Stimulated activated CD8-positive, alpha-beta memory T cell treated with anti-CD3 and anti-CD28 coated beads, Interleukin-12 subunit alpha, Interleukin-12 subunit beta, amount 100 ng/mL, for 1 hour (primary cell): Measurements from ENCODE around the gene SHB.
"Not testable (repeated sequence)": the region's sequence is repeated elsewhere in the genome, so short reads cannot be mapped to it uniquely, and the experiment has no call there.

Experiments
- DNase-seq: peaks from one replicate; pipeline ENCODE4 v3.0.0-alpha.2; 2020; ENCODE audit warnings: low read depth

SHB gene

GRCh38 chr9:37918665-37919170 is 150.3 kb downstream of the SHB start:
- DNase-seq = no peak

GRCh38 chr9:37917801-37918664 is 151.0 kb downstream of the SHB start:
- DNase-seq = no peak

GRCh38 chr9:37917313-37917731 is 151.7 kb downstream of the SHB start:
- no peak for DNase-seq

GRCh38 chr9:37916471-37917312 is 152.3 kb downstream of the SHB start:
- DNase-seq = no peak

GRCh38 chr9:37915911-37916470 is 153.0 kb downstream of the SHB start:
- no peak for DNase-seq

GRCh38 chr9:37914701-37915358 is 154.2 kb downstream of the SHB start:
- DNase-seq = no peak

GRCh38 chr9:37914154-37914551 is 154.9 kb downstream of the SHB start:
- DNase-seq = no peak

GRCh38 chr9:37913480-37914153 is 155.4 kb downstream of the SHB start:
- peak; percentile 70 for DNase-seq

- DNase-seq = no peak
Measured at GRCh38 chr9:37911271-37911681, 157.8 kb downstream of the SHB start.

- DNase-seq = no peak
Measured at GRCh38 chr9:37910271-37910670, 158.8 kb downstream of the SHB start.

GRCh38 chr9:37909836-37910235 is 159.2 kb downstream of the SHB start:
- not testable (repeated sequence) for DNase-seq

GRCh38 chr9:37909326-37909725 is 159.7 kb downstream of the SHB start:
- no peak for DNase-seq

- no peak for DNase-seq
Measured at GRCh38 chr9:37908698-37909186, 160.3 kb downstream of the SHB start.

GRCh38 chr9:37908283-37908682 is 160.7 kb downstream of the SHB start:
- DNase-seq = no peak

GRCh38 chr9:37906312-37907239 is 162.5 kb downstream of the SHB start:
- no peak for DNase-seq

- DNase-seq = no peak
Measured at GRCh38 chr9:37905776-37906175, 163.3 kb downstream of the SHB start.

- no peak for DNase-seq
Measured at GRCh38 chr9:37905131-37905505, 163.9 kb downstream of the SHB start.

- DNase-seq = no peak
Measured at GRCh38 chr9:37904445-37905130, 164.4 kb downstream of the SHB start.

GRCh38 chr9:37903647-37904444 is 165.2 kb downstream of the SHB start, which contains the start of gene SLC25A51:
Gene SLC25A51 (minus strand): TSS chr9:37904127. CDS start chr9:37888550, 15,577 bp downstream.
- peak; percentile 92 for DNase-seq
